Stimulated activated CD4-positive, alpha-beta T cell treated with anti-CD3 and anti-CD28 coated beads, Interleukin-4, amount 100 ng/mL, for 1 hour (primary cell): ENCODE data around the gene S1PR3.
"Not testable (repeated sequence)": the region's sequence is repeated elsewhere in the genome, so short reads cannot be mapped to it uniquely, and the experiment has no call there.

Experiments used
- DNase-seq: peaks from one replicate; pipeline ENCODE4 v3.0.0-alpha.2; 2020

Gene S1PR3

DNA sequence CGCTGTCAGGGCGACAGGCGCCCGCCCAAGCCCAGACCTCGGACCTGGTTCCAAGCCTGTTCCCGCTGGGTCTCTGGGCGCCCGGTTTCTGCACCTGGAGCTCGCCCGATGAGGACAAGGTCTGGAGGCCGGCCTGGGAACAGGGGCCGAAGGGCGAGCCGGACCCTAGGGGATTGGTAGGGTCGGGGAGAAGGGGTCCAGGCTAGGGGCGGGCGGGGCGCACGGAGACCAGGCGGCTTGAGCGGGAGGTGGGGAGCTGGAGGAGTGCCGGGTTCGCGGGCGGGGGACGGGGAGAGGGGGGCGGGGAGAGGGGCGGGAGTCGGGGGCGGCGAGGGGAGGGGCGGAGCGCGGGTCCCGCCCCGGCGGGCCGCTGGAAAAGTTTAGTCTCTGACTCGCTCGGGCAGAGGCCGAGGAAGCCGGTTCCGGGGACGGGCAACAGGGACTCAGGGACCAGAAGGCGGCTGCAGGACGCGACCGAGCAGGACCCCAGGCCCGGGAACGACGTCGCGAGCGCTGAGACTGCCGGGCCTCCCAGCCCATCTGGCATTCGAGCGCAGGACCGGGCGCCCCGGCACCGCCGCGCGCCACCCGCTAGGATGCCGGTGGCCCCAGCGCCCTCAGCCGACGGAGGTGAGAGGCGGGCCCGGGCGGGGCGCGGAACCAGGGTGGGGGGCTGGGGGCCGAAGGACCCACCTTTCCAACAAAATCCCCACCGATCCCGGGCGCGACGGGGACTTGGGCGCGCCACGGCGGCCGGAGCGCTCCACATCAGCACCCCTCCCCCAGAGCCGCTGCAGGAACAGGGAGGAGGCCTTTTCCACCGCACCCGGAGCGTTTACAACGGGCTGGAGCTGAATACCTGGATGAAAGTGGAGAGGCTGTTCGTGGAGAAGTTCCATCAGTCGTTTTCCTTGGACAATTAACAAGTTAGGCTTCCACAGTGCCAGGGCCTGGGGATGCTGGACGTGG lies at the start of gene S1PR3:
Gene S1PR3 (plus strand): TSS at position 403 of the 969 bp plus-strand sequence. CDS start 9,733 bp downstream, outside the sequence.
- DNase-seq, result peak; percentile 52

DNA sequence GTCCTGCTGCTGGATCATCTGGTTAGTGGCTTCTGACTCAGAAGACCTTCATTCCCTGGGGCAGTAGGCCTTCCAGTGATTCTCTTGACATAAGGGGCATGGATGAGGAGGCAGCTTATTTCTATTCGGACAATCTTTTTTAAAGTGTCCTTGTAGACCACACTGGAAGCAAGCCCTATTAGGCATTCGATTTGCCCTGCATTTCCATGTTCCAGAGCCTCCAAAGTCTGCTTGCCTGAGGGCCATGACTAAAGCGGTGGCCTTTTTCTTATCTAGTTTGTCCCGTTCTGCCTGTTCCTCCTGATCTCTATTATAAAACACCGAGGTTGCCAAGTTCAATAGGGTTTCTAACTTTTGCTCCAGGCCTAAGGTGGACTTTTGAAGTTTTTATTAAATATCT lies 49.7 kb upstream of the S1PR3 start:
- DNase-seq, result not testable (repeated sequence)

DNA sequence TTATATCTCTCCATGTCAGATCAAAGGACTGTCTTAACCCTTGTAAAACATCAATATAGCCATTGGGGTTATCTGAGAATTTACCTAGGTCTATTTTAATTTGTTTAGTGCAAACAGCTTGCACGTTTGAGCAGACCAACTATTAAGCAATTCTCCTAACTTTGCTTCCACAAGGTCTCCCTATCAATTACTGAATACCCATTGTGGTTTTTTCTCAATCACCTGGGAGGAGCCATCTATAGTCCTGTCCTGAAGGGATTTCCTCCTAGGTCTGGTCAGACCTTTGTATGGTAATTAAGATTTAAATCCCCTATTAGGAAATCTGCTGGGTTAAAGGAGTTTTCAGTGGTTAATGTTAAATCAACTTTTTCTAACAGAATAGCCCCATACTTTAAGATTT lies 48.9 kb upstream of the S1PR3 start:
- no peak for DNase-seq

DNA sequence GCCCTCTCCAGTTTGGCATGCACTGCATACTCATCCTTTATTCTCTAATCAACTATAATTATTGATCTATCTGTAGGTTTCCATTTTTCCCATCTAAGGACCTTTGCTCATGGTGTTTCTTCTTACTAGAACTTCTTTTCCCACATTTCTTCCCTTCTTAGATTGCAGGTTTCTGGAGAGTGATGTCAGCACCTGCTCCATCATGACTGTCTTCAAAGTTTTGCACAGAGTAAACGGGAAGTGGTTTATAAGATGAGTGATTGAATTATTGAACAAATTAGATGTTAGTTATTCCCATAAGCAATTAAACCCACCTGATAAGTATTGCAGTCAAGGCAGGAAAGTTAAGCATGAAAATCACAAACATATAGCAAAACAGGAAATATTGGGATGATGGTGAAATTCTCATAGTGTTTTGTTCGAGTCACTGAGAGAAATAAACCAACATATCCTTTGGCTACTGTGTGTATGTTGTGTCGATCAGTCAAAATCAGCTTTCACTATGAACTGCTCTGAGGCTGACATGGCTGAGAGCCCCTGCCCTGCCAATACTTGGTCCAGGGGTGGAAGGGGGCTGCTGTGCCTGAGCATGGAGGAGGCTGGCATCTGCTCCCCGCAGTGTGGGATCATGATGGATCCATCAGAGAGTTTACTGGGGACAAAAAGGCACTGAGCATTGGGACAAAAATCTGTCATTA lies 45.5 kb upstream of the S1PR3 start:
- DNase-seq, result no peak

DNA sequence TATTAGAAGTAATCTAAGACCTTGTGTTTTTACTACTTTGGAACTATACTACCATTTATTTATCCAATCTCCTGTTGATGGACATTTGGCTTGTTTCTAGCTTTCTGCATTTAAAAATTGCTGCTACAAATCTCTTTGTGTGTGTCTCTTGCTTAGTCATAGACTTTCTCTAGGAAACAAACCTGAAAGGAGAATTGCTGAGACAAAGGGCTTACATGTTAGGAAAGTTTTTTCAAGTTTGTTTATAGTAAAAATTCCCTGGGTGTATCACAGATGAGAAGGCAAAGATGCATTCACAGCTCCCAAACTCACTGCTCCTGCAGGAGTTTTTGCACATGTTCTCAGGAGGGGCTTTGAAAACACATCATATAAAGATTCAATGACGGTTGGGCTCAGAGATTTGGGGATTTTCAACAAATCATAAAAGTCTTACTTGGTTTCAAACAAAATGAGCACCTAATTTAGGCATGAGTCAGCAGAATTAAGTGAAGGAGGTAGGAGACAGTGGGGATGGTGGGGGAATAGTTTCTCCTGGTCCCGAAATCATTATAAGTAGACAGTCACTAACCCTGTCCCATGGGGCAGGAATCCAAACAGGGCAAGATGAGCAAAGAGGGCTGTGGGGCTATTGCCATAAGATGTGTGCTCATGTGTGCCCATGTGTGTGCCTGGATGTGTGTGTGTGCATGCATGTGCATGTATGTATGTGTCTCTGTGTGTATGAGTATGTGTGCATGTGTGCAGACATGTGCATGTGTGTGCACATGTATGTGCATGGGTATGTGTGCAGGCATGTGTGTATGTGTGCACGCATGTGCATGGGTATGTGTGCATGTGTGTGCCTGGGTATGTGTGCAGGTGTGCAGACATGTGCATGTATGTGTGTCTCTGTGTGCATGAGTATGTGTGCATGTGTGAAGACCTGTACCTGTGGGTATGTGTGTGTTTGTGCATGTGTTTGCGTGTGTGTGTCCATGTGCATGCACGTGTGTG lies 43.4 kb upstream of the S1PR3 start:
- no peak for DNase-seq

DNA sequence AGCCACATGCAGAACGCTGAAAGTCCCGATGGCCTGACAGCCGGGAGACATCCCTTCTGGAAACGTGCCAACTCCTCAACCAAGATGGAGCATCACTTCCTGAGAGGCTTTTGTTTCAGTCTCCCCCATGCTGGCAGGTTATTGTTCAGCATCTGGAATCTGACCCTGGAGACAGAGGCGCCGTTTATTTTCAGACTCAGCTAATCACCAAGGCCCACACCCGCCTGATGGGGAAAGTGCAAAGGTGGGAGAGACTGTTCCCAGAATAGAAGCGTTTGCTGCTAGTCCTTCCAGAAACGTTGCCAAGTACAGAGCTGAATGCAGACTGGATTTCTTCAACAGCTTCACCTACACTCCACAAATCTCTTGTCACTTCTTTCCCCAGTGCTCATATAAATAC lies 41.8 kb upstream of the S1PR3 start:
- DNase-seq, result no peak

DNA sequence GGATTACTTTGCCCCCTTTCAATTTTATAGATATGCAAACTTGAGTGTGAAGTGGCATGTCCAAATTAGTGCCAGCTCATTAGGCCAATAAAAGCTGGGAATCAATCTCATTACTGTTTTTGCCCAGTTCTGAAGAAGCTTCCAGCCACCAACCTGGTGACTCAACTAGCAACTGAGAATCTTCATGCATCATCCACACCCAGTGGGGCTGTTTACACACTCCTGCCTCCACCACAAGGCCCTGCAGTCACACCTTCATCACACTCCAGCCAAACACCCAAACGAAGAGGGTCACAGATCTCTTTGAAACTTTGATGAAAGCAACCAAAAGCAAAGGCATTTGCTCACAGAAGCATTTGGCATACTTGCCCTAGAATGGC lies 41.3 kb upstream of the S1PR3 start:
- DNase-seq, result no peak

DNA sequence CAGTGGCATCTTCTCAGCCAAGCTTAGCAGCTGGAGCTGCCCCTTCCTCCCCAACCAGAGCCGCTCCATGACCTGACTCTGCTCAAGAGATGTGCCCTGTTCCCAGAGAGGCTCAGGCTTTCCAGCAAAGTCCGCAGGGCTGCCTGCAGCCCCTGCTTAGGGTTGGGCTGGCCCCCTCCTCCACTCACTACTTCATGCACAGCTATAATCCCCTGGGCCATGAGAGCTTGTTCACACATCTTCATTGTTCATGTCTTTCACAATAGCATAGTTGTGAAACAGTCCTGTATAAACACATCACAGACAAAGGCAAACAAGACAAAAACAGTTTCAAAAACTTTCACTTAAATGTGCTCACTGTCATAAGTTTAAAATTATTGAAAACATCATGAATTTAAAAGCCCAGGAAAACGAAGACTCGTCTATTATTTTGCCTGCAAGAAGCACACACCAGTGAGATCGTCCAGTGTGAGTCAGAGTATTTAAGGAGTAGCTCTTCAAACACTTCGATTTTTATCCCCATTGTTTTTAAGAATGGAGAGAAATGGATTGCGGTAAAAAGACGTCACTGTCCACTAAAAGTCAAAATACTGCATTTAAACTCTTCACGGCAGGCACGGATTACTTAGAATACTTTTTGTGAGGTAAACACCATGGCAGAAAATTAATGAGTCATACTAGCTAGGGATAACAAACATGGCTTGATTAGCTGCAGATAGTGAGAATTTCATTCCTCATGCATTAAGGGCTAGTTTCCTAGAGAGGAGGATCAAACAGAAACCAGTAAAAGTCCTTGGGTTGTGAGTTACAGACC lies 40.7 kb upstream of the S1PR3 start:
- no peak for DNase-seq

DNA sequence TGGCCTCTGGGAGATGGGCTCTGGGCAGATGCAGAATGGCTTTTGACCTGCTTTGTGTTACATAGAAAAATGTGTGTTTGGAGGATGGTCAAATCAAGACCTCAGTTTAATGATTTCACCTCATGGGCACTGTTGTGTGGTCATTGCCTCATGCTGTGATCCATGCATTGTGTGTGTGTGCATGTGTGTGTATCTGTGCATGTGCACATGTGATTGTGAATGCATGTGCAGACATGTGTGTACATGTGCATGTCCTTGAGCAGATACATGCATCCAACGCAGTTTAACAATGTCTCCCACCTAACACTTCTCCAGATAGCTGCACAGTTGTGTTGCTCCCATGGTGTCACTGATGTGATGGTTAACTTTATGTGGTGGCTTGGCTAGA lies 40.1 kb upstream of the S1PR3 start:
- DNase-seq, result no peak

DNA sequence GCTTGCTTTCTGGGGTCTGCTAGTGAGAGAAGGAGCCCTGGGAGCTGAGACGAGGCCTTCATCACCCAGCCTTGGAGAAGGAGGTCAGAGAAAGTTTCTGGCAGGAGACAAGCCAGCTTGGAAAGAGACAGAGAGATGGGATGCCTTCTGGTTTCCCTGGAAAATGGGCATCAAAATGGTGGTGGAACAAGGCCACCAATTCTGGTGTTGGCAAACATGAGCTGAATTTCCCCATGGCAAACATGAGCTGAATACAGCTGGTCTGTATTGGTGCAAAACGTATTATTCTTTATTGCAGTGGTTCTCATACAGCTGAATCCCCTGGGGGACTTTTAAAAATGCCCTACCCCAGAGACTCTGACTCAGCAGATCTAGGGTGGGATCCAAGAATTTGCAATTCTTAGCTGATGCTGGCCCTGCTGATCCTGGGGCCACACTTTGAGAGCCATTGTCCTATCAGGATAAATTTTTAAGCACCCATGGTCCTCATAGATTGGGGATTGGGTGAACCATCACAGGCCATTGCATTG lies 39.1 kb upstream of the S1PR3 start:
- no peak for DNase-seq

DNA sequence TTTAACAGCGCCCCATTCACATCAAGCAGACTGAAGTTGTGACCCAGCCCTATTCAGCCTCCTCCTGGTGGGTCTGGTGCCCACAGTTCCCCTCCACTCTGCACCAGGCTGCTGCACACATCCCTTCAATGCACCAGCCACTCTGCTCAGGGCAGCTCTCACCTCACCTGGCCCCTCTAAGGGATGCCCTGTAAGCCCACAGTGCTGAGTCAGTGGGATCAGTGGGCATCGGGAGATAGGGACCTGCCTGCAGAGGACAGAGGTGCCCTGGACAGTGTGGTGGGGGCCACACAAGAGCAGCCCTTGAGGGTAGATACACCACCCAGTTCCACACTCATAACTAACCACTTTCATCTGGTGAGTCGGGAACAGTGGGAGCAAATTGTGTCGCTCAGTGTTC lies 38.3 kb upstream of the S1PR3 start:
- no peak for DNase-seq

DNA sequence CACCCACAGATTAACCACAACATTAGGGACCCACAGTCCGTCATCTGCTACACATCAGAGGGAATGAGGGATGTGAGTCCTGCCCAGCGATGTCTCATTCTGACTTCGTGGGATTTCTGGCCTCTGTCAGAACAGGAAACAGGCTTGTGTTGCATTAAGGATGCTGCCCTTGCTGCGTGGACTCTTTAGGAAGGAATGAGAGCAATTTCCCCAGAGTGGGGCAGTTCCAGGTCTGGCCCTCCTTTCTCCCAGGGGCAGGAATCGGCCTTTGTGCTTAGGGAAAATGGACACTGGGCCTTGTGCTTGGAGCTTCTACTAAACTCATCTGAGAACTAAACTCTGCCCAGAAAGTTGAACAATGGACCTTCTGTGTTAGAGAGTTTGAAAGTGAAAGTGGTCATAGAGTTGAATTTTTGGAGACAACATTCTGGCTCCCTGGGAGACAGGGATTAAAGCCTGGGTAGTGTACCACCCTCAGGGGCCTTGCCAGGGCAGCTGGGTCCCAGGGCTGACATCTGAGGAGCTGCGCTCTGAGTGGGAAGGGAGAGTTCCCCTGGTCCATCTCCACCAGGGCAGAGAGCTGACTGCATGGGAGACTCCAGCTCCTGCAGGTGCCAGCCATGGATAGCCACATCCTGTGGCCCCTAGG lies 37.8 kb upstream of the S1PR3 start:
- DNase-seq, result no peak

DNA sequence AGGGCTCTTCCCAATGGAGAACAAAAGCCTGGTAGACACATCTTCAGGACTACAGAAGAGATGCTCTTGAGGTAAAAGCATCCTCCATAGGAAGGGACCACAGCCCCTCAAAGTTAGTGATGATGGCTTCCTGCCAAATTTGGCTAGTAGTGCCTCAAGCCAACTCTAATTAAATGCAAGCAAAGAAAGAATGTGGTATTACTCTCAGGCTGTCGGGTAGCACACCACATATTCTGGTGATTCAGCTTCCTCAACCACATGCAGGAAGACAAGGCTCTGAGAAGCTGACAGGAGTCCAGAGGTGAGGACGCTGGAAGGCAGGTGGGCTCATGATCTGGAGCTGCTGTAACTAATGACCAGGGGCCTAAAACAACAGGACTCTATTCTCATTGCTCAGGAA lies 37.2 kb upstream of the S1PR3 start:
- no peak for DNase-seq

DNA sequence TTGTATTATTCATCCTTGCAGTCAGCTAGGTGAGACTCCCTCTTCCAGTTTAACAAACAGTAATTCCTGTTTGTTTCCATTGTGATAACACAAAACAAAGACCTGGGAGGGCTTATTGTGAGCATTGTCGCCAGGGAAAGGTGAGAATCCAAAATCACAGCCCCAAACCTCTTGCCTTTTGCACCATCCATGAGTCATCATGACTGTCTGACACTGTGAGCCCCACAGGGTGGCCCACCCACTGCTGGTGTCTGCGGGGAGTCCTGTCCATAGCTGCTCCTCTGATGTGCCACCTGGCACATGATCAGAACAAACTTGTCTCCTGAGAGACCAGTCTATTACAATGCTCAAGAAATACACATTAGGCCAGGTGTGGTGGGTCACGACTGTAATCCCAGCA lies 33.7 kb upstream of the S1PR3 start:
- no peak for DNase-seq

DNA sequence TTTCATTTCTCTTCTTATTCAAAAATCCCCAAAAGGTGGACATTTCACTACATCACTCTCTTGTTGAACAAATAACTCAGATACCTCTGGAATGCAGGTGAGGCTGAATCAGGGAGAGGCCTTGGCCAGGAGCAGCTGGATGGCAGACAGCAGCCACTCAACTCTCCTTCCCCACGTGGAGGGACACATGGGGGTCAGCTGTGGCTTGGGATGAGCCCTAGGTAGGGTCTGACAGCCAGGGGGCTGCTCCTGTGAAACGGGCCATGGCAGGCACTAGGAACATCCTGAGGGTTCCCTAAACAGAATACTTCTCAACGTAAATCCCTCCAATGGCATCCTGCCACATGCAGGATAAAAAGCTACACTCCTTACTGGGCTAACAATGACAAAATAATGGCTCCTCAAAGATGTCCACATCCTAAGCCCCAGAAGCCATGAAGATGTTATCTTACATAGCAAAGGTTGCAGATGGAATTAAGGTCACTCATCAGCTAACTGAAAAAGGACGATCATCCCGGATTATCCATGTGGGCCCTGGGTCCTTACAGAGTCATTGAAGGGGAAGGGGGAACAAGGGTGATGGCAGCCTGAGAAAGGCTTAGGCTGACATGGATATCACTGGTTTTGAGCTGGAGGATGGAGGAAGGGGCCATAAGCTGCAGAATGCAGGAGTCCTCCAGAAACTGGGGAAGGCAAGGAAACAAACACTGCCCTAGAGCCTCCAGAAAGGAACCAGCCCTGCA lies 31.4 kb upstream of the S1PR3 start:
- DNase-seq, result no peak

DNA sequence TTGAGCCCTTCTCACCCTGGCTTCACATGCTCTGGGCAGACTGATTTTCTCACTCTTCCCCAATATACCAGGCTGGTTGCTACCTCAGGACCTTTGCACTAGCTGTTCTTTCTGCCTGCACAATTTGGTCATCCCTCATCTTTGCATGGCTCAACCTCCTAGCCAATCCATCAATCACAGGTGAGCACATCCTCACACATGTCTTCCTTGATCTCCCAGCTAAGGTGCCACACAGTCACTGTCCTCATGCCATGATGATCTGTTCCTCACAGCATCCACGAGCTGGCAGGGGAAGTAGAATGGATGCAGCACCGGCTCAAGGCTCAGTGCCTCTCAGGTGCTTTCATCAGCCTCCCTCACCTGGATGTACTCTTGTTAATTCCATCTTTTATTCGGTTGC lies 30.6 kb upstream of the S1PR3 start:
- DNase-seq, result no peak

DNA sequence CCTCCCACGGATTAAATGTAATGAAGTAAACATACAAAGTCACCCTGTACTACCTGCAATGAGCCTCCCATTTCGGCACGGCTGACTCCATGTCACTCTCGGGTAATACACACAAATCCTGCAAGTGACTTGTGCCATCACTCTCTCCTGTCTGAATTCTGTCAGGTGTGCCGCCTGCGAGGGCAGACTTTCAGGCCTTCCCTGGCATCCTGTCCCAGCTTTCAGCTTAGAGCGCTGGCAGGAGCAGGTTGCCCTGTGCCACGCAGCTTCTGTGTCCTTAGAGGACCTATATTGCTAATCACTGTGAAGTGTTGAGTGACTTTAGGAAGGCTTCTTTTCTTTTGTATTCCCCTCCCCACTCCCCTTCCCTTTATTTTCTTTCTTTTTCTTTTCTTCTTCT lies 25.8 kb upstream of the S1PR3 start:
- no peak for DNase-seq

DNA sequence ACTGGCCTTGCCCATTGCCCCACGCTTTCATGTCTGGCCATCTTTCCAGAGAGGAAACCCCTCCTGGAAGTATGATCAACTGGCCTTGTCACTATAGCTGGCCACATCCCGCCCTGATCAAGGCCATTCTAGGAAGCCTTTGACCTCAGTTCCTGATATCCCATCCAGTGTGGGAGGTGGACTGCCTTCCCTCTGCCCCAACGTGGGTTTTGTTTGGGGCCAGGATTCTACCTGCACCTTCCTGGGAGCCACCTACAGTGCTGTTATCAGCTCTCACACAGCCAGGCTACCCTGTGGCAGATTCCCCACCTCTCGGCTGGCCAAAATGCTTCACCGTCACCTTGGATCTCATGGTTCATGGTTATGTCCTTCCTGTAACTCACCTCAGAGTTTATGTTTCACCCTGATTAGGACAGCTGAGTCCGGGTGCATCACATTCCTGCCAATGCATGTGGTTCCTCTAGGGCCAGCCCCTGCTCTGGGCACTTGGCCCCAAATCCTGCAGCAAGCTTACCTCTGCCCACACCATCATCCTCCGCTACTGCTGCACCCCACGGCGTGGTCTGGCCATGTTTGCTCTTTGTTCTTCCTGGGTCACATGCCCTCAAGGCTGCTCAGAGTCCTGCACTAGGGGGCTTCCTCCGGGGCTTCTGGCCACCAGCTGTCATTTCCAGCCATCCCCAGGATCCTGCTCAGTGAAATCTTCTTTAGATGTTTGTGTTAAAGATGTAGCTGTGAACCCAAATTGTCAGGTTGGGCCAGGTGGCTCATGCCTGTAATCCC lies 24.2 kb upstream of the S1PR3 start:
- no peak for DNase-seq

DNA sequence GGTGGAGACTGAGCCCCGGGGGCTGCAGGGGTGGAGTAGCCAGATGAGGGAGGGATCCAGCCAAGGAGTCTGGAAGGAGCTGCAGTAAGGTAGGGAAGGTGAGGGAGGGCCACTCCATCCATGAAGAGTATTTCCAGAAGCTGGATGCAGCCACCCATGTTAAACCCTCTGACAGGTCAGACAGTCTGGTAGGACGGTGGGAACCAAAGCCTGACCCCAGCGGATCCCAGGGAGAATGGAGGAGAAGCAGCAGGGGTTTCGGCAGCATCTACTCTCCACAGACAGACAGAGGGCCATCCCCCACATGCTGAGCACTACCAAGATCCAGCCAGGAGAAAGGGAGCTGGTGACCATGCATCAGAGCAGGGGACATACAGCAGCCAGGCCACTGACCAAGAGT lies 22.5 kb upstream of the S1PR3 start:
- no peak for DNase-seq
